ACHN (cell line): ENCODE measurements around the gene ABCC1.
A peak's percentile ranks its signal among the peaks of the same experiment; 100 is the strongest.

Experiments used
- DNase-seq: peaks from one replicate; pipeline ENCODE4 v3.0.0-alpha.2; 2015
- in situ Hi-C: cut with HindIII; loops from 2 replicates; pipeline ENCODE4 v1.10.0; 2017; ENCODE audit warnings: low sequenced_read_pairs, low pct_ligation_motif_present, low pct_unique_long_range_greater_than_20kb

The ABCC1 gene

DNA sequence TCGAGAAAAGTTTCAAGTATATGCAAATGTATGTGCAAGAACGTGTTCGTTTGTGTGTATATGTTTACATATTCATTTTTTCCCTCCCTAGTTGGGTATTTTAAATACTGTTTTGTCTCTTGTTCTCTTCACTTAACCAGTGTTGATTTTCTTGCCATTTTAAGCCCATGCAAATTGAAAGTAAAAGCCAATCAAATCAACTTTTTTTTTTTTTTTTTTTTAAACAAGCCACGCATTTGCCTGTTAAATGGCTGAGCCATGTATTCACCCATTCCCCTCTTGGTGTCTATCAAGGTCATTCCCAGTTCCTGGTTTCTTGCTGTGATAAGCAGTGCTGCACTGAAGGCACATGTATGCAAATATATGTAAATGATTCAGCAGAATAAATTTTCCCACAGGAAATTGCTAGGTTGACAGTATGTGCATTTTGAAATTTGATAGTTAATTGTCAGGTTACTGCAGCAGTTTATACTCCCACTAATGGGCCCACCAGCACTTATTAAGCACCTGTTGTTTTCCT lies 12.2 kb downstream of the ABCC1 start:
- in situ Hi-C loops, result no loop called here
- no peak for DNase-seq

GRCh38 chr16:15963307-15963910 lies 14.0 kb downstream of the ABCC1 start:
- in situ Hi-C loops, result no loop called here
- DNase-seq, result no peak

DNA sequence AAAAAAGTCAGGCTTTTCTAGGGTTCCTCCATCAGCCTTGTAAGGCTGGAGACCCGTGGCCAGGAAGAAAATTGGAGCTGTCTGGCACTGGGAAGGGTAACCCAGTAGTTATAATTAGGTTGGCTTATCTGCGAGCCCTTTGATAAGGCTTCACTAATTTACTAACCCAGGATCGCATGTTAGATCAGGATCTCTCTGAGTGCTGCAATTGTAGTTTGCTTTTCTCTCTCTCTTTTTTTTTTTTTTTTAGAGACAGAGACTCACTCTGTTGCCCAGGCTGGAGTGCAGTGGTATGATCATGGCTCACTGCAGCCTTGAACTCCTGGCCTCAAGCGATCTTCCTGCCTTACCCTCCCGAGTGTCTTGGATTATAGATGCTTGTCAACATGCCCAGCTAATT lies 17.0 kb downstream of the ABCC1 start:
- in situ Hi-C loops, result no loop called here
- DNase-seq, result no peak

- peak; percentile 82 for DNase-seq
- in situ Hi-C loops, result no loop called here
Measured at GRCh38 chr16:15966836-15967546, 17.6 kb downstream of the ABCC1 start.

GRCh38 chr16:15967655-15968315 lies 18.4 kb downstream of the ABCC1 start:
- DNase-seq, result no peak
- in situ Hi-C loops, result no loop called here

DNA sequence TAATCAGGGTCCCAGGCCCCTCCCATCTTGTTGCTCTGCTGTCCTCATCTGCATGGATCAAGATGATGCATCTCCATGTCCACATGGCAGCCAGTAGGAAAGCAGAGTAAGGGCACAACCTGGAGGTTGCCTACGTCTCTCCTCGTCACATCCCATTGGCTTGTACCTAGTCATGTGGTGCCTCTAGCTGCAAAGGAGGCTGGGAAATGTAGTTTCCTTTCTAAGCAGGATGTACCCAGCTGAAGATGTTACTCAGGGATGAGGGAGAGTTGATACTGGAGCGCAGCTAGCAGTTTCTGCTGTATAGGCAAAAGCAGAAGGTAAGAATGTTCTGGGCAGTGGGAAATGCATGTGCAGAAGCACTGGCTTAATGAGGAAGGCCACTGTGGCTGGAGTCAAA lies 20.8 kb downstream of the ABCC1 start:
- in situ Hi-C loops, result no loop called here
- DNase-seq, result peak; percentile 16

GRCh38 chr16:15970743-15971439 lies 21.5 kb downstream of the ABCC1 start:
- DNase-seq, result no peak
- in situ Hi-C loops, result no loop called here

GRCh38 chr16:15971440-15971815 lies 22.0 kb downstream of the ABCC1 start:
- DNase-seq, result no peak
- in situ Hi-C loops, result no loop called here

GRCh38 chr16:15972046-15972868 lies 22.8 kb downstream of the ABCC1 start:
- in situ Hi-C loops, result no loop called here
- DNase-seq, result no peak

DNA sequence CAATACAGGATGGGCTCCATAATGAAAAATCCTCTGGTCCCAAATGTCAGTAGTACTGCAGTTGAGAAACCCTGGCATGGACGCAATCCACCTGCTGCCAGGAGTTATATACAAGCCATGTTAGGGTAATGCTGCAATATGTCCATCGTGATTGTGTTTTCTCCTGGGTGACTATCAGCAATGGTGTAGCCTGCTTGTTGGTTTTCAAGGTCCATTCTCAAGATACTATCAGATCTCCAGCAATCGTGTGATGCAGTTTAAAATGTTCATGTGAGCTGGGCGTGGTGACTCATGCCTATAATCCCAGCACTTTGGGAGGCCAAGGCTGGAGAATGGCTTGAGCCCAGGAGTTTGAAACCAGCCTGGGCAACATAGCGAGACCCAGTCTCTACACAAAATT lies 24.0 kb downstream of the ABCC1 start:
- DNase-seq, result no peak
- in situ Hi-C loops, result no loop called here

GRCh38 chr16:15974057-15974456 lies 24.6 kb downstream of the ABCC1 start:
- no peak for DNase-seq
- in situ Hi-C loops, result no loop called here

- in situ Hi-C loops, result no loop called here
- no peak for DNase-seq
Measured at GRCh38 chr16:15975172-15975571, 25.8 kb downstream of the ABCC1 start.

- DNase-seq, result no peak
- in situ Hi-C loops, result no loop called here
Measured at GRCh38 chr16:15976225-15976812, 26.9 kb downstream of the ABCC1 start.

DNA sequence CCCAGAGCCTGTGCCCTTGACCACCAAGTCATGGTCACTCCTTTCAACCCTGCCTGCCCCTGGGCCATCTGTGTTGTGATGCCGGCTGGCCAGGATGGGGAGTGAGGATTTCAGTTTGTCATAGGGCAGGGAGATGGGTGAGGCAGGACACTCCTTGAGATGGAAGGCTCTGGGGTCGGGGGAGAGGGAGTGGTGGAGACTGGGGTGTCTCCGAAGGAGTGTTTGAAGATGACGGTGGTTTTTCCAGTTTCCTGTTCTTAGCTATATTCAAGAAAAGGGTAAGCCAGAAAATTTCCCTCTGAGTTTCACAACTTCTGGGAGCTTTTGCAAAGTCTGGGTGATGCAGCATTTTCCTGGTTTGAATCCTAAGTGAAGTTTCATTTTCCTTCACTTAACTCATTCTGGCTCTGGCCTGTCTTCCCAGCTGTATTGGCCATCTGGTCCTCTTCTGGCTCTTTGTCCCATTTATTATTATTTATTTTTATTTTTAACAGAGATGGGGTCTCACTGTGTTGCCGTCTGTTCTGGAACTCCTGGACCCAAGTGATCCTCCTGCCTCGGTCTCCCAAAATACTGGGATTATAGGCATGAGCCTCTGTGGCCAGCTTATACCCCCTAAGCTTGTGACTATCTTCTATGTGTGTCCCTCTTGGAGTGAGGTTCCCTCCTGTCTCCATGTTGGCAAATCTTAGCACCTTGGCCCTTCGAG lies 27.7 kb downstream of the ABCC1 start:
- in situ Hi-C loops, result no loop called here
- DNase-seq, result no peak

DNA sequence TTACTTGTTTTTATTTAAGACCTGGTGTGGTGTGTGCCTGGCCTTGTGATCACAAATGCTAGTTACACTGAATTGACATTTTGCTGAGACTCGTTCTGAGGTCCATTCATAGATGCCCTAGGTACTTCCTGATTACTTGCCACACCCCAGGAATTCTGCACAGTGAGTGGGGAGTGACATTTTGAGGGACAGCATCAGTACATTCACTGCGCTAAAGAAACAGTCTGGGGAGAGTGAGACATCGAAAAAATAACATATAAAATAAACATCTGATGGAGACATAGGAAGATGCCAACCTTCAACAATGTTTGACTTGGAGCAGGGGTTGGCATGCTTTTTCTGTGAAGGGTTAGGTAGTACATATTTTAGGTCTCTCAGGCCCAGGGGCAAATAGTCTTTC lies 30.4 kb downstream of the ABCC1 start:
- in situ Hi-C loops, result no loop called here
- no peak for DNase-seq

DNA sequence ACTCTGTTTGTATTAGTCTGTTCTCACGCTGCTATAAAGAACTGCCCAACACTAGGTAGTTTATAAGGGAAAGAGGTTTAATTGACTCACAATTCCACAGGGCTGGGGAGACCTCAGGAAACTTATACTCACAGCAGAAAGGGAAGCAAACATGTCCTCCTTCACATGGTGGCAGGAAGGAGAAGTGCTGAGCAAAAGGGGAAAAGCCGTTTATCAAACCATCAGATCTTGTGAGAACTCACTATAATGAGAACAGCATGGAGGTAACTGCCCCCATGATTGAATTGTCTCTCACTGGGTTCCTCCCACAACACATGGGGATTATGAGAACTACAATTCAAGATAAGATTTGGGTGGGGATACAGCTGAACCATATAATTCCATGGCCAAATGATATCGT lies 30.9 kb downstream of the ABCC1 start:
- in situ Hi-C loops, result no loop called here
- DNase-seq, result no peak

GRCh38 chr16:15981382-15981781 lies 32.0 kb downstream of the ABCC1 start:
- in situ Hi-C loops, result no loop called here
- no peak for DNase-seq
